Measurements from ENCODE around the gene ZNF436.

ZNF436 gene

GRCh38 chr1:23369335-23370013 lies at the start of gene ZNF436:
TSS of gene ZNF436 (minus strand) at chr1:23369836. CDS start at chr1:23368005, 1,831 bp downstream.
- H3K27ac ChIP-seq: peak within 1 kb of the TSS; percentile 84
- TF ChIP-seq ZFX (IDR thresholded peaks at IDR 0.05): no peak
- TF ChIP-seq, protein P1, sequence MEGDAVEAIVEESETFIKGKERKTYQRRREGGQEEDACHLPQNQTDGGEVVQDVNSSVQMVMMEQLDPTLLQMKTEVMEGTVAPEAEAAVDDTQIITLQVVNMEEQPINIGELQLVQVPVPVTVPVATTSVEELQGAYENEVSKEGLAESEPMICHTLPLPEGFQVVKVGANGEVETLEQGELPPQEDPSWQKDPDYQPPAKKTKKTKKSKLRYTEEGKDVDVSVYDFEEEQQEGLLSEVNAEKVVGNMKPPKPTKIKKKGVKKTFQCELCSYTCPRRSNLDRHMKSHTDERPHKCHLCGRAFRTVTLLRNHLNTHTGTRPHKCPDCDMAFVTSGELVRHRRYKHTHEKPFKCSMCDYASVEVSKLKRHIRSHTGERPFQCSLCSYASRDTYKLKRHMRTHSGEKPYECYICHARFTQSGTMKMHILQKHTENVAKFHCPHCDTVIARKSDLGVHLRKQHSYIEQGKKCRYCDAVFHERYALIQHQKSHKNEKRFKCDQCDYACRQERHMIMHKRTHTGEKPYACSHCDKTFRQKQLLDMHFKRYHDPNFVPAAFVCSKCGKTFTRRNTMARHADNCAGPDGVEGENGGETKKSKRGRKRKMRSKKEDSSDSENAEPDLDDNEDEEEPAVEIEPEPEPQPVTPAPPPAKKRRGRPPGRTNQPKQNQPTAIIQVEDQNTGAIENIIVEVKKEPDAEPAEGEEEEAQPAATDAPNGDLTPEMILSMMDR (conservative IDR thresholded peaks at IDR 0.05): no peak

DNA sequence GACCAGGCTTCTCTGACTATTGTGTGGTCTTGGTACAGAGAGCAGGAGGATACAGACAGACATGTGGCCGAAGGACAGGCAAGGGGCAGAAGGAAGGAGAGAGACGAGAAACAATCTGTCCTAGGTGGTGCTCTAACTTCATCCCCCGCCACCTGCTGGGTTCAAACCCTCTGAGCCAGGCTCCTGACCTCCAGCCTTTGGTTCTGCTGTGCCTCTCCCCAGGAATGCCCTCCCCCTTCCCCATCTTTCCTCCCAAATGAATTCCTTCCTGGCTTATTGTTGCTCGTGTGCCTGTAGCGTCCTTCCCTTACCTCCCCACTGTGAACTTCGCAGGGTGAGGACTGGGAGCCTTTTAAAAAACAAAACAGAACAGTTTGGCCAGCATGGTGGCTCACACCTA lies 49.5 kb upstream of the ZNF436 start:
- TF ChIP-seq, protein P1 (conservative IDR thresholded peaks at IDR 0.05): no peak
- no peak for TF ChIP-seq ZFX (IDR thresholded peaks at IDR 0.05)
- no peak overlapping the region for H3K27ac ChIP-seq

GRCh38 chr1:23417570-23417969 lies 47.9 kb upstream of the ZNF436 start:
- TF ChIP-seq ZFX (IDR thresholded peaks at IDR 0.05): no peak
- TF ChIP-seq, protein P1 (conservative IDR thresholded peaks at IDR 0.05): no peak
- H3K27ac ChIP-seq: no peak overlapping the region

DNA sequence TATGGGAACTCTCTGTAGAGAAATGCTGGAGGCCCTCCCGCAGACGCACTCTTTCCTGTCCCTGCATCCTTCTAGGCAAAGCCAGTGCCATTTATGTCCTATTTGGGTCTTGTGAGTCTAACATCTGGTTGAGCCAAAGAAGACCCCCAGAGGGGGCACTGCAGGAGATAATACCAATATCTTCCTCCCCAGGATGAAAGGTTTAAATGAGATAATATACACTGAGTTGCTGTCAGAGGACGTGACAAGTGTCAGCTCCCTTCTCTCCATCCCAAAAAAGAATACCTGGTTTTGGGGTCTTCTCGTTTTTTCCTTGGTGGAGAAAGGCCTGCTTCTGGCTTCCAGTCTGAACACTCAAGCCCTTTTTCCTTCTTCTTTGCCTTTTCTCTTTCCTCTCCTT lies 47.3 kb upstream of the ZNF436 start:
- TF ChIP-seq, protein P1 (conservative IDR thresholded peaks at IDR 0.05): no peak
- TF ChIP-seq ZFX (IDR thresholded peaks at IDR 0.05): no peak
- H3K27ac ChIP-seq: no peak overlapping the region

DNA sequence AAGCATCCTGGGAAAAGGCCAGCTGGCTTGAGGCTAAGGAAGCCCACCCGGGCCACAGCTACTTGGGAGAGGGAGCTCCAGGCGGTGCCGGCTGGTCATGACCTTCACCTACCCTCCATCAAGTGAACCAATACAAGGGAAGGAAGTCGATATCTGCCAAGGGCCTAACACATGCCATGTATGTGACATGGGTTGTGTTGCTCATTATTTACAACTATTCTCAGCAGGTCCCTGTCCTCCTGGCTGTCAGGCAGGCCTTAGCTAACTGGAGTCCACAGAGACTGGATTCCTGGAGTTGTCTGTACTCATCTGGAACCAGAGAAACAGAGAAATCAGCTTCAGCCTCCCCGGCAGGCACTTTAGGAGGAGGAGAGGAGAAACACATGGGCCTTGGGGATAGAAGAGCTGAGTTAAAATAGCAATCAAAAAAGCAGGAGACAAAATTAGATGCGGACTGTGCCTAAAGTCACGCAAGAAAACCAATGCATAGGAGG lies 39.2 kb upstream of the ZNF436 start:
- TF ChIP-seq, protein P1 (conservative IDR thresholded peaks at IDR 0.05): no peak
- TF ChIP-seq ZFX (IDR thresholded peaks at IDR 0.05): no peak
- no peak overlapping the region for H3K27ac ChIP-seq

DNA sequence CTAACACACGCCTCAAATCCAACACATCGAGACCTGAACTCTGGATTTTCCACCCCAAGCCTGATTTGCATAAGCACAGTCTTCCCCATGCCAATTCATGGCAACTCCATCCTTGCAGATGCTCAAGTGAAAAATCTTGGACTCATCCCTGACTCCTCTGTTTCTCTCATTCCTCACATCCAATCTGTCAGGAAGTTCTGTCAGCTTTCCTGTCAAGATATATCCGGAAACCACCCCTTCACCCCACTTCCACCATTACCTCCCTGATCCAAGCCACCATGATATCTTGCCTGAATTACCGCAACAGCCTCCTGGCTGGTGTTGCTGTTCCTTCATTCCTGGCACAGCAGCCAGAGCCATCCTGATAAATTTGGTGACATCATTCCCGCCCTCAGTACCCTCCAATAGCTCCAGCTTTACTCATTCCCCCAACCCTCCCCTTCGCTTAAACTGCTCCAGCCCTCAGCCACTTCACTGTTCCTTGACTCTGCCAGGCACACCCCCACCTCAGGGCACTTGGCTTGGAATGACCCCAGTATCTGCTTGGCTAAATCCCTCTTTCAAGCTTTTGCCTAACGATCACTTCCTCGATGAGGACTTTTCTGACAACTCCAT lies 37.5 kb upstream of the ZNF436 start:
- no peak overlapping the region for H3K27ac ChIP-seq
- TF ChIP-seq, protein P1 (conservative IDR thresholded peaks at IDR 0.05): no peak
- TF ChIP-seq ZFX (IDR thresholded peaks at IDR 0.05): no peak

DNA sequence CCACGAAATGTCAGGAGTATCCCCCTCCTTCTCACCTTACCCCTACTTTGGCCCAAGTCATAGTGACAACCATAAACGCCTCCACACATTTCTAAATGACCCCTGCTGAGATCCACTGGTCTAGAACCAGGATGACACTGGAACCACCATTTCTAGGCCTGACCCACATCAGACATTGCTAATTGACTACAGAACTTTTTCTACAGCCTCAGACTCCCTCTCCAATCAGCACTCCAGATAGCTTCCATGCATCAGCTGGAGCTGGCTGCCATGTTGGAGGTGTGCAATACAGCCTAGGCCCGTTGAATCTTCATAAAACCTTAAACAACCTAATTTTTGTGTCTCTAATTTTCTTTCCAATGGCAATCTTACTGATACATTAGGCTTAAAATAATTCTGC lies 36.3 kb upstream of the ZNF436 start:
- H3K27ac ChIP-seq: no peak overlapping the region

More for the DNA sequence above, 36.3 kb upstream of the ZNF436 start:
- TF ChIP-seq, protein P1 (conservative IDR thresholded peaks at IDR 0.05): no peak
- no peak for TF ChIP-seq ZFX (IDR thresholded peaks at IDR 0.05)
